Thymus (tissue), 14 donors: ENCODE measurements around the gene MARCHF5. TPM values are rescaled to one million over a fixed set of nuclear protein-coding genes. Genes with fewer than 3 reads are reported as not detected.

Experiments
- DNase-seq, 9 donors: peaks; one replicate each; pipeline ENCODE4 v3.0.0-alpha.2; 2013; ENCODE audit warnings: low spot score in 9 of 9, low read depth in 6 of 9, missing footprints in 1 of 9
- H3K27ac ChIP-seq, 2 donors: one replicate each; pipeline ENCODE4 v1.5.1; 2013; ENCODE audit warnings: control low read depth in 1 of 2, low read depth in 1 of 2, low read length in 1 of 2, mild to moderate bottlenecking in 1 of 2, moderate library complexity in 1 of 2
- H3K27me3 ChIP-seq, 2 donors: one replicate each; pipeline ENCODE4 v1.5.1; 2013; ENCODE audit warnings: low read length in 1 of 2; ENCODE audit not compliant: control insufficient read depth in 2 of 2, insufficient read depth in 1 of 2
- H3K36me3 ChIP-seq, 2 donors: one replicate each; pipeline ENCODE4 v1.5.1; 2013; ENCODE audit warnings: low read length in 1 of 2, mild to moderate bottlenecking in 1 of 2, moderate library complexity in 1 of 2; ENCODE audit not compliant: control insufficient read depth in 2 of 2, insufficient read depth in 2 of 2
- H3K4me1 ChIP-seq, 2 donors: one replicate each; pipeline ENCODE4 v1.5.1; 2013; ENCODE audit warnings: low read length in 2 of 2; ENCODE audit not compliant: control insufficient read depth in 2 of 2, insufficient read depth in 2 of 2
- H3K4me3 ChIP-seq, 2 donors: one replicate each; pipeline ENCODE4 v1.5.1; 2013; ENCODE audit warnings: low read length in 2 of 2, control low read depth in 1 of 2, mild to moderate bottlenecking in 1 of 2
- H3K9me3 ChIP-seq, 2 donors: one replicate each; pipeline ENCODE4 v1.5.1; 2013; ENCODE audit warnings: low read length in 1 of 2, mild to moderate bottlenecking in 1 of 2; ENCODE audit not compliant: control insufficient read depth in 2 of 2, insufficient read depth in 1 of 2
- WGBS: extraction: QIAGEN DNeasy Blood & Tissue Kit; methylation state at CpG from one replicate; pipeline ENCODE4 v1.1.7; 2013; 5-methylcytosine and 5-hydroxymethylcytosine counted together
- long read RNA-seq, 10 donors: transcript quantifications; one replicate each; lab custom pipeline, GENCODE V29; 2026
- polyA plus RNA-seq: library from polyadenylated mRNA; stranded (reverse); fragments of 200-250 nt; gene quantifications from one replicate; pipeline ENCODE4 v1.2.3, GENCODE V29; 2013
- total RNA-seq: library from RNA; stranded (reverse); fragments of 120-200 nt; gene quantifications from one replicate; pipeline ENCODE4 v1.2.4, GENCODE V29; 2013
- donor health status: healthy.

MARCHF5 gene
- total RNA-seq (10.1 TPM), polyA plus RNA-seq (22.9 TPM)
- long read RNA-seq, donor 1, partial matches to known transcripts = 0 of 2 reads
- long read RNA-seq, donor 1, other reads (novel, unspliced or antisense) = 0 of 2 reads
- long read RNA-seq, donor 2 = 0 reads
- long read RNA-seq, donor 3, transcript MARCH5-201 (6 exons, 3,926 nt) = major isoform, 15 of 40 reads
- long read RNA-seq, donor 3, partial matches to known transcripts = 22 of 40 reads
- long read RNA-seq, donor 3, other reads (novel, unspliced or antisense) = 0 of 40 reads
- long read RNA-seq, donor 4, transcript MARCH5-201 (6 exons, 3,926 nt) = major isoform, 7 of 8 reads
- long read RNA-seq, donor 4, partial matches to known transcripts = 0 of 8 reads
- long read RNA-seq, donor 4, other reads (novel, unspliced or antisense) = 0 of 8 reads
- long read RNA-seq, donor 5, transcript MARCH5-201 (6 exons, 3,926 nt) = major isoform, 17 of 27 reads
- long read RNA-seq, donor 5, partial matches to known transcripts = 8 of 27 reads
- long read RNA-seq, donor 5, other reads (novel, unspliced or antisense) = 0 of 27 reads
- long read RNA-seq, donor 6, transcript MARCH5-201 (6 exons, 3,926 nt) = major isoform, 8 of 25 reads
- long read RNA-seq, donor 6, transcript MARCH5-204 (2 exons, 680 nt) = minor isoform, 6 of 25 reads
- long read RNA-seq, donor 6, partial matches to known transcripts = 11 of 25 reads
- long read RNA-seq, donor 6, other reads (novel, unspliced or antisense) = 0 of 25 reads
- long read RNA-seq, donor 7, transcript MARCH5-201 (6 exons, 3,926 nt) = major isoform, 12 of 26 reads
- long read RNA-seq, donor 7, partial matches to known transcripts = 14 of 26 reads
- long read RNA-seq, donor 7, other reads (novel, unspliced or antisense) = 0 of 26 reads
- long read RNA-seq, donor 8, transcript MARCH5-201 (6 exons, 3,926 nt) = major isoform, 8 of 8 reads
- long read RNA-seq, donor 8, partial matches to known transcripts = 0 of 8 reads
- long read RNA-seq, donor 8, other reads (novel, unspliced or antisense) = 0 of 8 reads
- long read RNA-seq, donor 9, transcript MARCH5-201 (6 exons, 3,926 nt) = major isoform, 12 of 24 reads
- long read RNA-seq, donor 9, partial matches to known transcripts = 10 of 24 reads
- long read RNA-seq, donor 9, other reads (novel, unspliced or antisense) = 0 of 24 reads
- long read RNA-seq, donor 10, transcript MARCH5-201 (6 exons, 3,926 nt) = major isoform, 11 of 11 reads
- long read RNA-seq, donor 10, partial matches to known transcripts = 0 of 11 reads
- long read RNA-seq, donor 10, other reads (novel, unspliced or antisense) = 0 of 11 reads

GRCh38 chr10:92290837-92291615 lies at the start of gene MARCHF5, which contains the start of gene CPEB3:
MARCHF5 (plus strand) TSS chr10:92291167; CDS start chr10:92291495, 328 bp downstream.
CPEB3 (minus strand) TSS chr10:92291078; CDS start chr10:92240350, 50,728 bp downstream.
- H3K27me3 ChIP-seq = peaks cover 0 to 9% of the 10 kb centered on the region in 2 donors
- WGBS = under 1% methylated on average over 79 of the region's 79 CpGs
- peak; percentile 74 to 93 (median 83) for DNase-seq
- H3K27ac ChIP-seq = peak within 1 kb of the TSS; percentile 83 to 91
- peak within 1 kb of the TSS; percentile 98 for H3K4me3 ChIP-seq
- peaks cover 5 to 6% of the 10 kb centered on the region in 2 donors for H3K36me3 ChIP-seq
- H3K9me3 ChIP-seq = no peaks in the 10 kb centered on the region
- H3K4me1 ChIP-seq = peaks cover 0 to 13% of the 10 kb centered on the region in 2 donors

- Histone ChIP-seq H3K9me3 (no peaks in the 10 kb centered on the region), H3K4me3 (peak overlapping the region; percentile 77 to 88), H3K27me3 (peaks cover 0 to 19% of the 10 kb centered on the region in 2 donors), H3K36me3 (no peaks in the 10 kb centered on the region), H3K4me1 (peaks cover 0 to 11% of the 10 kb centered on the region in 2 donors), H3K27ac (peak overlapping the region in 1 of 2 donors; percentile 95)
- no peak for DNase-seq
- WGBS = 89% methylated on average over 1 of the region's 1 CpG
Measured at GRCh38 chr10:92241501-92241900, 49.5 kb upstream of the MARCHF5 start.

DNA sequence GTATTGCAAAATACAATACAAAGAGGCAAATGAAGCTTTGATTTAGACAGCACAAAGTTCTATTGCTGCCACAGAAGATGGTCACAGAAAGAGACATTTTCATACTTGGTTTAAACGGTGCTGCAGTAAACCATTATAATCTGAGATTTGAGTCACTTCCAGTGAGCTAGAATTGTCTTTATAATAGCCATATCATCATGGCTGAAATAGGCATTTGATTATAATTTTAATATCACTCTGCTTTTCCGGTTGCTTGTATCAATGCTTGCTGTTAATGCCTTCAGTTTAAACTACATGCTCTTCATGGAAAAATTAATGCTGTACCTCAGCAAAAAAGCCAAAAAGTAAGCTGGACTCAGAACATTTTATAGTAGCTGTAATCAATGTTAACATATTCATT lies 48.6 kb upstream of the MARCHF5 start:
- no peak for DNase-seq
- Histone ChIP-seq H3K27me3 (peaks cover 0 to 19% of the 10 kb centered on the region in 2 donors), H3K27ac (no peak overlapping the region), H3K4me1 (peaks cover 0 to 11% of the 10 kb centered on the region in 2 donors), H3K4me3 (no peak overlapping the region), H3K36me3 (no peaks in the 10 kb centered on the region), H3K9me3 (no peaks in the 10 kb centered on the region)
- 78% methylated on average over 2 of the region's 2 CpGs for WGBS

- 8% methylated on average over 8 of the region's 8 CpGs for WGBS
- Histone ChIP-seq H3K9me3 (no peaks in the 10 kb centered on the region), H3K4me3 (peak overlapping the region; percentile 37 to 45), H3K4me1 (peaks cover 0 to 11% of the 10 kb centered on the region in 2 donors), H3K27me3 (peaks cover 0 to 18% of the 10 kb centered on the region in 2 donors), H3K36me3 (no peaks in the 10 kb centered on the region), H3K27ac (no peak overlapping the region)
- DNase-seq = peak in 8 of 9 donors; percentile 40 to 82 (median 66)
Measured at GRCh38 chr10:92242910-92243671, 47.9 kb upstream of the MARCHF5 start.

- no peak for DNase-seq
- H3K4me3 ChIP-seq = no peak overlapping the region
- H3K36me3 ChIP-seq = no peaks in the 10 kb centered on the region
- peaks cover 0 to 4% of the 10 kb centered on the region in 2 donors for H3K4me1 ChIP-seq
- 95% methylated on average over 3 of the region's 3 CpGs for WGBS
- H3K9me3 ChIP-seq = no peaks in the 10 kb centered on the region
- H3K27ac ChIP-seq = no peak overlapping the region
- H3K27me3 ChIP-seq = peaks cover 0 to 3% of the 10 kb centered on the region in 2 donors
Measured at GRCh38 chr10:92244796-92245195, 46.2 kb upstream of the MARCHF5 start.

DNA sequence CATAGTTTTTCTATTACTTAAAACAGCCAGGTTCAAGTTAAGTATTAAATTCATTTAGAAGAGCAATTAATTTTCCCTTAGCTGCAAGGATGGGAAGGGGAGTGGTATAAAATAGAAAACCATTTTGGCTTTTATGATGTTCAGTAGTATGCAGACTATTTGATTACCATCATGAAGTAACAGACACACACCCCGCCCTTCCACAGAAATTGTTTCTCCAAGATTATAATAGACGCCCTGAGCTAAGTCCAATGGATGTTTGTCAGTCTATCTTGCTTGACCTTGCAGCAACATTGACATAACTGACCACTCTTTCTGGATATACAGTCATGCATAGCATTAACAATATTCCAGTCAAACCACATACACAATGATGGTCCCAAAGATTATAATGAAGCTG lies 42.4 kb upstream of the MARCHF5 start:
- Histone ChIP-seq H3K4me1 (no peaks in the 10 kb centered on the region), H3K27me3 (no peaks in the 10 kb centered on the region), H3K9me3 (no peaks in the 10 kb centered on the region), H3K27ac (no peak overlapping the region), H3K4me3 (no peak overlapping the region), H3K36me3 (no peaks in the 10 kb centered on the region)
- over 99% methylated on average over 2 of the region's 2 CpGs for WGBS
- DNase-seq = no peak

DNA sequence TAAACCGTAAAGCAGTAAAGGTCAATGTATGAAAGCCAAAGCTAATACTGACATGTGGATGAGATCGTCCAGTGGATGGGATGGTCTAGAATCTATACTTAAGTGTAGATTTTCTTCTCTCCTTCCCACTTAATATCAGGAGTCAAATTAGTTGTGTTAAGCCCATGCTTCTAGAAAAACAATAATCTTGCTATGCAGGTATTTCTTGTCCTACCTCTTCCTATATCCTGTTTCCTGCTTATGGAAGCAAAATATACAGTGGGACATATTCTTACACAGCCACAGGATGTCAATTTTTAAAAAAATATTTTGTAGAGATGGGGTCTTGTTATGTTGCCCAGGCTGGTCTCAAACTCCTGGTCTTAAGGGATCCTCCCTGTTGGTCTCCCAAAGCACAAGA lies 27.6 kb upstream of the MARCHF5 start:
- DNase-seq = no peak
- Histone ChIP-seq H3K4me1 (no peaks in the 10 kb centered on the region), H3K9me3 (no peaks in the 10 kb centered on the region), H3K27me3 (no peaks in the 10 kb centered on the region), H3K27ac (no peak overlapping the region), H3K36me3 (no peaks in the 10 kb centered on the region), H3K4me3 (no peak overlapping the region)
- WGBS = 98% methylated on average over 2 of the region's 2 CpGs
